ENCODE measurements around the gene ARHGEF10L. TPM values are rescaled to one million over a fixed set of nuclear protein-coding genes. Genes with fewer than 3 reads are reported as not detected.

ARHGEF10L gene
- total RNA-seq, 3 donors from 2014 or later = 0.08 to 0.24 TPM; not detected in 1

- no peaks in the 10 kb centered on the region for H3K9me3 Mint-ChIP-seq
- no peaks in the 10 kb centered on the region for H3K4me1 Mint-ChIP-seq (ENCODE audit: low read depth)
- no peaks in the 10 kb centered on the region for H3K36me3 Mint-ChIP-seq (ENCODE audit: insufficient read depth)
- ATAC-seq (no peak), DNase-seq (no peak)
- H3K4me3 Mint-ChIP-seq = no peak overlapping the region
- H3K27me3 Mint-ChIP-seq (ENCODE audit: low read depth) = peaks cover 11% of the 10 kb centered on the region
Measured at GRCh38 chr1:17729909-17730308, 190.4 kb downstream of the ARHGEF10L start.

- H3K9me3 Mint-ChIP-seq = no peaks in the 10 kb centered on the region
Measured at GRCh38 chr1:17731460-17731859, 192.0 kb downstream of the ARHGEF10L start.

GRCh38 chr1:17732475-17732874, 193.0 kb downstream of the ARHGEF10L start:
- DNase-seq = no peak
- peaks cover 7% of the 10 kb centered on the region for H3K27me3 Mint-ChIP-seq (ENCODE audit: low read depth)
- H3K9me3 Mint-ChIP-seq = no peaks in the 10 kb centered on the region
- no peaks in the 10 kb centered on the region for H3K4me1 Mint-ChIP-seq (ENCODE audit: low read depth)
- no peak for ATAC-seq
- H3K4me3 Mint-ChIP-seq = no peak overlapping the region
- H3K36me3 Mint-ChIP-seq (ENCODE audit: insufficient read depth) = no peaks in the 10 kb centered on the region

More at GRCh38 chr1:17731460-17731859, 192.0 kb downstream of the ARHGEF10L start:
- Mint-ChIP-seq H3K4me1 (ENCODE audit: low read depth) (no peaks in the 10 kb centered on the region), H3K4me3 (no peak overlapping the region), H3K27me3 (ENCODE audit: low read depth) (peaks cover 11% of the 10 kb centered on the region), H3K36me3 (ENCODE audit: insufficient read depth) (no peaks in the 10 kb centered on the region)
- ATAC-seq (no peak), DNase-seq (no peak)

- H3K4me1 Mint-ChIP-seq (ENCODE audit: low read depth) = no peaks in the 10 kb centered on the region
- H3K4me3 Mint-ChIP-seq = no peak overlapping the region
- peaks cover 3% of the 10 kb centered on the region for H3K27me3 Mint-ChIP-seq (ENCODE audit: low read depth)
- ATAC-seq (no peak), DNase-seq (no peak)
- no peaks in the 10 kb centered on the region for H3K36me3 Mint-ChIP-seq (ENCODE audit: insufficient read depth)
- no peaks in the 10 kb centered on the region for H3K9me3 Mint-ChIP-seq
Measured at GRCh38 chr1:17733661-17734060, 194.2 kb downstream of the ARHGEF10L start.

- no peaks in the 10 kb centered on the region for H3K9me3 Mint-ChIP-seq
- DNase-seq = no peak
- no peaks in the 10 kb centered on the region for H3K36me3 Mint-ChIP-seq (ENCODE audit: insufficient read depth)
- ATAC-seq = no peak
- H3K27me3 Mint-ChIP-seq (ENCODE audit: low read depth) = peaks cover 3% of the 10 kb centered on the region
- H3K4me3 Mint-ChIP-seq = no peak overlapping the region
- no peaks in the 10 kb centered on the region for H3K4me1 Mint-ChIP-seq (ENCODE audit: low read depth)
Measured at GRCh38 chr1:17734609-17735008, 195.1 kb downstream of the ARHGEF10L start.

- Mint-ChIP-seq H3K4me1 (ENCODE audit: low read depth) (no peaks in the 10 kb centered on the region), H3K4me3 (no peak overlapping the region)
- DNase-seq = no peak
Measured at GRCh38 chr1:17735348-17735747, 195.8 kb downstream of the ARHGEF10L start.

GRCh38 chr1:17735793-17736192, 196.3 kb downstream of the ARHGEF10L start:
- no peak for DNase-seq
- ATAC-seq = no peak
- Mint-ChIP-seq H3K27me3 (ENCODE audit: low read depth) (peaks cover 4% of the 10 kb centered on the region), H3K4me3 (no peak overlapping the region), H3K9me3 (no peaks in the 10 kb centered on the region), H3K36me3 (ENCODE audit: insufficient read depth) (no peaks in the 10 kb centered on the region), H3K4me1 (ENCODE audit: low read depth) (no peaks in the 10 kb centered on the region)

More at GRCh38 chr1:17735348-17735747, 195.8 kb downstream of the ARHGEF10L start:
- Mint-ChIP-seq H3K36me3 (ENCODE audit: insufficient read depth) (no peaks in the 10 kb centered on the region), H3K27me3 (ENCODE audit: low read depth) (peaks cover 3% of the 10 kb centered on the region), H3K9me3 (no peaks in the 10 kb centered on the region)
- ATAC-seq = no peak

GRCh38 chr1:17736625-17737024, 197.1 kb downstream of the ARHGEF10L start:
- no peaks in the 10 kb centered on the region for H3K36me3 Mint-ChIP-seq (ENCODE audit: insufficient read depth)
- DNase-seq = no peak
- no peaks in the 10 kb centered on the region for H3K9me3 Mint-ChIP-seq
- H3K4me3 Mint-ChIP-seq = no peak overlapping the region
- ATAC-seq = no peak
- no peaks in the 10 kb centered on the region for H3K4me1 Mint-ChIP-seq (ENCODE audit: low read depth)
- H3K27me3 Mint-ChIP-seq (ENCODE audit: low read depth) = peaks cover 8% of the 10 kb centered on the region

- Mint-ChIP-seq H3K4me3 (no peak overlapping the region), H3K4me1 (ENCODE audit: low read depth) (no peaks in the 10 kb centered on the region), H3K36me3 (ENCODE audit: insufficient read depth) (no peaks in the 10 kb centered on the region), H3K9me3 (no peaks in the 10 kb centered on the region), H3K27me3 (ENCODE audit: low read depth) (peaks cover 16% of the 10 kb centered on the region)
- ATAC-seq (no peak), DNase-seq (no peak)
Measured at GRCh38 chr1:17739050-17739449, 199.6 kb downstream of the ARHGEF10L start.

GRCh38 chr1:17741052-17741451, 201.6 kb downstream of the ARHGEF10L start:
- no peaks in the 10 kb centered on the region for H3K36me3 Mint-ChIP-seq (ENCODE audit: insufficient read depth)
- no peaks in the 10 kb centered on the region for H3K4me1 Mint-ChIP-seq (ENCODE audit: low read depth)
- H3K27me3 Mint-ChIP-seq (ENCODE audit: low read depth) = peaks cover 20% of the 10 kb centered on the region
- no peak for DNase-seq
- ATAC-seq = no peak
- no peak overlapping the region for H3K4me3 Mint-ChIP-seq
- H3K9me3 Mint-ChIP-seq = no peaks in the 10 kb centered on the region

GRCh38 chr1:17742583-17742982, 203.1 kb downstream of the ARHGEF10L start:
- H3K27me3 Mint-ChIP-seq (ENCODE audit: low read depth) = peaks cover 20% of the 10 kb centered on the region
- ATAC-seq (no peak), DNase-seq (no peak)
- H3K9me3 Mint-ChIP-seq = no peaks in the 10 kb centered on the region
- H3K4me3 Mint-ChIP-seq = no peak overlapping the region
- no peaks in the 10 kb centered on the region for H3K36me3 Mint-ChIP-seq (ENCODE audit: insufficient read depth)
- H3K4me1 Mint-ChIP-seq (ENCODE audit: low read depth) = no peaks in the 10 kb centered on the region

GRCh38 chr1:17743008-17743647, 203.6 kb downstream of the ARHGEF10L start:
- Mint-ChIP-seq H3K27me3 (ENCODE audit: low read depth) (peaks cover 20% of the 10 kb centered on the region), H3K4me1 (ENCODE audit: low read depth) (no peaks in the 10 kb centered on the region)

GRCh38 chr1:17743925-17744324, 204.4 kb downstream of the ARHGEF10L start:
- Mint-ChIP-seq H3K4me3 (no peak overlapping the region), H3K36me3 (ENCODE audit: insufficient read depth) (no peaks in the 10 kb centered on the region), H3K27me3 (ENCODE audit: low read depth) (peaks cover 20% of the 10 kb centered on the region), H3K9me3 (no peaks in the 10 kb centered on the region), H3K4me1 (ENCODE audit: low read depth) (no peaks in the 10 kb centered on the region)
- ATAC-seq (no peak), DNase-seq (no peak)

More at GRCh38 chr1:17743008-17743647, 203.6 kb downstream of the ARHGEF10L start:
- Mint-ChIP-seq H3K4me3 (no peak overlapping the region), H3K36me3 (ENCODE audit: insufficient read depth) (no peaks in the 10 kb centered on the region), H3K9me3 (no peaks in the 10 kb centered on the region)
- DNase-seq = no peak
- ATAC-seq = no peak

- Mint-ChIP-seq H3K9me3 (no peaks in the 10 kb centered on the region), H3K4me1 (ENCODE audit: low read depth) (no peaks in the 10 kb centered on the region), H3K4me3 (no peak overlapping the region), H3K27me3 (ENCODE audit: low read depth) (peaks cover 20% of the 10 kb centered on the region), H3K36me3 (ENCODE audit: insufficient read depth) (no peaks in the 10 kb centered on the region)
- DNase-seq = no peak
- no peak for ATAC-seq
Measured at GRCh38 chr1:17744666-17745478, 205.4 kb downstream of the ARHGEF10L start.

- Mint-ChIP-seq H3K9me3 (no peaks in the 10 kb centered on the region), H3K4me1 (ENCODE audit: low read depth) (no peaks in the 10 kb centered on the region), H3K4me3 (no peak overlapping the region), H3K36me3 (ENCODE audit: insufficient read depth) (no peaks in the 10 kb centered on the region), H3K27me3 (ENCODE audit: low read depth) (peaks cover 18% of the 10 kb centered on the region)
- ATAC-seq (no peak), DNase-seq (no peak)
Measured at GRCh38 chr1:17745479-17745955, 206.0 kb downstream of the ARHGEF10L start.

Measured in activated T-cell treated with anti-CD3 and anti-CD28 coated beads, Interleukin-2, amount 50 U/mL, for 4 hours (primary cell).